Cardiac fibroblast (primary cell): ENCODE measurements around the gene FNDC7.
A peak's percentile ranks its signal among the peaks of the same experiment; 100 is the strongest.
"Not testable (repeated sequence)": the region's sequence is repeated elsewhere in the genome, so short reads cannot be mapped to it uniquely, and the experiment has no call there.

Experiments
- DNase-seq, 2 donors: peaks; one replicate each; pipeline versions ENCODE4 v3.0.0 to v3.0.0-alpha.2; 2010; ENCODE audit warnings: low read depth in 2 of 2
- H3K4me3 ChIP-seq, 2 donors: replicated peaks in 1 of 2; 1 replicate in 1 of 2; 2 replicates in 1 of 2; pipeline ENCODE4 v1.5.1; 2011; ENCODE audit warnings: low read depth in 2 of 2, low read length in 2 of 2, mild to moderate bottlenecking in 2 of 2, moderate library complexity in 1 of 2
- TF ChIP-seq, protein P1 (sequence below): IDR thresholded peaks from one replicate; pipeline ENCODE4 v1.5.1; 2011; ENCODE audit warnings: low read depth, mild to moderate bottlenecking, low read length, inconsistent platforms

The FNDC7 gene

GRCh38 chr1:108699375-108700332 is 13.1 kb upstream of the FNDC7 start:
- no peak for DNase-seq
- no peak overlapping the region for H3K4me3 ChIP-seq
- TF ChIP-seq, protein P1, sequence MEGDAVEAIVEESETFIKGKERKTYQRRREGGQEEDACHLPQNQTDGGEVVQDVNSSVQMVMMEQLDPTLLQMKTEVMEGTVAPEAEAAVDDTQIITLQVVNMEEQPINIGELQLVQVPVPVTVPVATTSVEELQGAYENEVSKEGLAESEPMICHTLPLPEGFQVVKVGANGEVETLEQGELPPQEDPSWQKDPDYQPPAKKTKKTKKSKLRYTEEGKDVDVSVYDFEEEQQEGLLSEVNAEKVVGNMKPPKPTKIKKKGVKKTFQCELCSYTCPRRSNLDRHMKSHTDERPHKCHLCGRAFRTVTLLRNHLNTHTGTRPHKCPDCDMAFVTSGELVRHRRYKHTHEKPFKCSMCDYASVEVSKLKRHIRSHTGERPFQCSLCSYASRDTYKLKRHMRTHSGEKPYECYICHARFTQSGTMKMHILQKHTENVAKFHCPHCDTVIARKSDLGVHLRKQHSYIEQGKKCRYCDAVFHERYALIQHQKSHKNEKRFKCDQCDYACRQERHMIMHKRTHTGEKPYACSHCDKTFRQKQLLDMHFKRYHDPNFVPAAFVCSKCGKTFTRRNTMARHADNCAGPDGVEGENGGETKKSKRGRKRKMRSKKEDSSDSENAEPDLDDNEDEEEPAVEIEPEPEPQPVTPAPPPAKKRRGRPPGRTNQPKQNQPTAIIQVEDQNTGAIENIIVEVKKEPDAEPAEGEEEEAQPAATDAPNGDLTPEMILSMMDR = no peak

GRCh38 chr1:108701176-108701849 is 11.4 kb upstream of the FNDC7 start:
- TF ChIP-seq, protein P1 = no peak
- no peak for DNase-seq
- no peak overlapping the region for H3K4me3 ChIP-seq

DNA sequence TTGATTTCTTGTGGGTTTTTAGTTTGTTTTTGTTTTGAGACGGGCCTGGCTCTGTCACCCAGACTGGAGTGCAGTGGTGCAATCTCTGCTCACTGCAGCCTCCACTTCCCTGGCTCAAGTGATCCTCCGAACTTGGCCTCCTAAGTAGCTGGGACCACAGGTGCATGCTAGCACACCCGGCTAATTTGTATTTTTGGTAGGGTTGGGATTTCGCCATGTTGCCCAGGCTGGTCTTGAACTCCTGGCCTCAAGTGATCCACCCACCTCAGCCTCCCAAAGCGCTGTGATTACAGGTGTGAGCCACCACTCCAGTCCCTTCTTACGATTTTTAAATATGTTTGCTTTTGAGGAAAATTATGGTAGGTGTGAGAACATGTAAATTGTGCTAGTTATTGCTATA is 10.6 kb upstream of the FNDC7 start:
- not testable (repeated sequence) for DNase-seq, H3K4me3 ChIP-seq

DNA sequence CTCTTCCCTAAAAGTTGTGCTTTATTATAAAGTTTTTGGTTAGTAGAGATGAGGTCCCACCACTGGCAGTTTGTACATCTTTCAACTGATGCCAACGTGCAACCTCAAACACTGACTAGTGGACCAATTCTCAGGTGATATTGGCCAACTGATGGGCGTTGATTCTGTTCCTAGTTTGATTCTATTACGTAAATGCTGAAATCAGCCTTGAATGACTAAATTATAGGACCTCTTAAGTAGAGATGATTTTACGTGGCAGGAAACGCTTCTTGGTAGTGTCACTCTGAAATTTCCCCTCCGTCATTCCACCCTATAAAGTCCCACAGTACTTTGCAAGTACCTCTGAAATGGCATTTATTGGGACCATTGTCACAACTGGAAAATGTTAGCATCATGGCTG is 8.8 kb upstream of the FNDC7 start:
- DNase-seq = peak in 1 of 2 donors; percentile 73
- TF ChIP-seq, protein P1 = no peak
- no peak overlapping the region for H3K4me3 ChIP-seq

DNA sequence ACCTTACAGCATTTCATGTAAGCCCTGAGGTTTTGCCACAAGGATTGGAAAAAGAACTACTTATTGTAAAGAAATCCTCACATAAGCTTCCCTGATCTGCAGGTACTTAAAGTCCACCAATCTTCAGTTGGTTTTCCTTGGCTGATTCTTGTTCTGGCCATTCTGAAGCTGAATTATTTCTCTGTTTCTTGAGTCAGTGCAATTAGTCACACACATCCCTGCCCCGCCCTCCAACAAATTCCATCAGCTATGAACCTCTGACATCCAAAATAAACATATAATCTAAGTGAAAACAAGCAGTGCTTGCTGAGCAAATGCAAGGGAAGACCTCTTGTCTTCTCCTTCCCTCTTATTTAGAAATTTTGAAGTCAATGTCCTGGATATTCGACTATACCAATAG is 8.2 kb upstream of the FNDC7 start:
- DNase-seq = peak; percentile 72 to 89
- no peak overlapping the region for H3K4me3 ChIP-seq
- TF ChIP-seq, protein P1 = no peak

GRCh38 chr1:108706643-108707042 is 6.1 kb upstream of the FNDC7 start:
- no peak for DNase-seq

More at GRCh38 chr1:108706643-108707042, 6.1 kb upstream of the FNDC7 start:
- H3K4me3 ChIP-seq = no peak overlapping the region
- TF ChIP-seq, protein P1 = no peak
